Natural killer cell (primary cell): ENCODE data around the gene EID2. TPM values are rescaled to one million over a fixed set of nuclear protein-coding genes. Genes with fewer than 3 reads are reported as not detected.
A peak's percentile ranks its signal among the peaks of the same experiment; 100 is the strongest.

Source experiments
- ATAC-seq, 3 donors: fragments of 150-1000 bp in 2 of 3; fragments of 200-7000 bp in 1 of 3; cut with Tn5 transposase; 1 replicate in 1 of 3; 2 replicates in 2 of 3; pipeline ENCODE4 v1.10.0; 2021; ENCODE audit warnings: mild to moderate bottlenecking in 2 of 3, moderate library complexity in 2 of 3
- DNase-seq, 2 donors: peaks; one replicate each; pipeline versions ENCODE4 v3.0.0 to v3.0.0-alpha.2; 2013 to 2021; ENCODE audit warnings: mixed read lengths in 1 of 2
- H3K27ac ChIP-seq: one replicate; pipeline ENCODE4 v1.5.1; 2013; ENCODE audit warnings: mild to moderate bottlenecking, low read length
- H3K27me3 ChIP-seq: one replicate; pipeline ENCODE4 v1.6.1; 2013; ENCODE audit warnings: low read length; ENCODE audit not compliant: control insufficient read depth, insufficient read depth
- H3K36me3 ChIP-seq: one replicate; pipeline ENCODE4 v1.6.1; 2013; ENCODE audit warnings: low read length; ENCODE audit not compliant: control insufficient read depth, insufficient read depth
- H3K4me1 ChIP-seq: one replicate; pipeline ENCODE4 v1.6.1; 2013; ENCODE audit warnings: low read length; ENCODE audit not compliant: control insufficient read depth, insufficient read depth
- H3K4me3 ChIP-seq: one replicate; pipeline ENCODE4 v1.5.1; 2013; ENCODE audit warnings: low read length
- H3K9me3 ChIP-seq: one replicate; pipeline ENCODE4 v1.6.1; 2013; ENCODE audit warnings: low read length; ENCODE audit not compliant: control insufficient read depth, insufficient read depth
- H3K27ac Mint-ChIP-seq, 2 donors: one replicate each; pipeline ENCODE4 v1.8.0; 2022; ENCODE audit warnings: mild to moderate bottlenecking in 2 of 2, mixed read lengths in 2 of 2, moderate library complexity in 1 of 2
- H3K27me3 Mint-ChIP-seq, 2 donors: one replicate each; pipeline ENCODE4 v1.8.0; 2022; ENCODE audit warnings: low read depth in 2 of 2, mixed read lengths in 2 of 2
- H3K36me3 Mint-ChIP-seq: one replicate; pipeline ENCODE4 v1.8.0; 2022; ENCODE audit warnings: mixed read lengths
- H3K4me1 Mint-ChIP-seq, 2 donors: one replicate each; pipeline ENCODE4 v1.8.0; 2022; ENCODE audit warnings: mixed read lengths in 2 of 2
- H3K4me3 Mint-ChIP-seq: one replicate; pipeline ENCODE4 v1.8.0; 2022; ENCODE audit warnings: mild to moderate bottlenecking, moderate library complexity, mixed read lengths
- H3K9me3 Mint-ChIP-seq, 2 donors: one replicate each; pipeline ENCODE4 v1.8.0; 2022; ENCODE audit warnings: mixed read lengths in 2 of 2
- WGBS: methylation state at CpG from one replicate; pipeline ENCODE4 v1.1.7; 2013; ENCODE audit warnings: missing lambda C conversion rate; ENCODE audit not compliant: insufficient coverage; 5-methylcytosine and 5-hydroxymethylcytosine counted together
- intact Hi-C: fragments of 100-400 bp; cut with micrococcal nuclease; formaldehyde crosslinking; loops from one replicate; pipeline ENCODE4 v1.14.2; 2022
- total RNA-seq, 4 donors: library from RNA; stranded (reverse); fragments of 120-200 nt in 1 of 4; gene quantifications; one replicate each; pipeline versions ENCODE4 v1.2.3 to v1.2.4, GENCODE V29; 2013 to 2022
- TF ChIP-seq, protein P1 (sequence below): fragments of 200-600 bp; IDR thresholded peaks from one replicate; pipeline ENCODE4 v1.8.0; 2022; ENCODE audit warnings: antibody characterized with exemption

The EID2 gene
- total RNA-seq, 3 donors from 2014 or later (not counting 1 experiment from before 2014, with no cell fraction given), result 11.9 to 19.9 (median 15.6) TPM

DNA sequence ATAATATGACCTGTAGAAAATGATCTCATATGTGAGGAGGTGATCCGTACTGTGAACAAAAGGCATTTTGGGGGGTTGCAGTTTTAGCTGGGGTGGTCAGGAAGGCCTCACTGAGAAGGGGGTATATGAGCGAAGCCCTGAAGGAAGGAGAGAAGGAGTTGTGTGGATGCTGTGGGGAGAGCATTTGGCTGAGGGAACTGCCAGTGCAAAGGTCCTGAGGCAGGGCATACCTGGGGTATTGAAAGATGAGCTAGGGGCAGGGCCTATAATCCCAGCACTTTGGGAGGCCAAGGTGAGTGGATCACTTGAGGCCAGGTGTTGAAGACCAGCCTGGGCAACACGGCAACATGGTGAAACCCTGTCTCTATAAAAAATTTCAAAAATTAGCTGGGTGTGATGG, 22.5 kb downstream of the EID2 start:
- ATAC-seq (no peak), DNase-seq (no peak)
- Mint-ChIP-seq H3K27me3 (peaks cover 34 to 36% of the 10 kb centered on the region in 2 donors), H3K4me3 (no peak overlapping the region), H3K36me3 (no peaks in the 10 kb centered on the region), H3K27ac (no peak overlapping the region), H3K9me3 (no peaks in the 10 kb centered on the region), H3K4me1 (peaks cover 6 to 19% of the 10 kb centered on the region in 2 donors)
- 64% methylated on average over 3 of the region's 3 CpGs for WGBS
- Histone ChIP-seq H3K4me3 (no peak overlapping the region), H3K27me3 (peaks cover 34% of the 10 kb centered on the region), H3K9me3 (no peaks in the 10 kb centered on the region), H3K27ac (no peak overlapping the region), H3K36me3 (no peaks in the 10 kb centered on the region), H3K4me1 (peaks cover 13% of the 10 kb centered on the region)
- TF ChIP-seq, protein P1, sequence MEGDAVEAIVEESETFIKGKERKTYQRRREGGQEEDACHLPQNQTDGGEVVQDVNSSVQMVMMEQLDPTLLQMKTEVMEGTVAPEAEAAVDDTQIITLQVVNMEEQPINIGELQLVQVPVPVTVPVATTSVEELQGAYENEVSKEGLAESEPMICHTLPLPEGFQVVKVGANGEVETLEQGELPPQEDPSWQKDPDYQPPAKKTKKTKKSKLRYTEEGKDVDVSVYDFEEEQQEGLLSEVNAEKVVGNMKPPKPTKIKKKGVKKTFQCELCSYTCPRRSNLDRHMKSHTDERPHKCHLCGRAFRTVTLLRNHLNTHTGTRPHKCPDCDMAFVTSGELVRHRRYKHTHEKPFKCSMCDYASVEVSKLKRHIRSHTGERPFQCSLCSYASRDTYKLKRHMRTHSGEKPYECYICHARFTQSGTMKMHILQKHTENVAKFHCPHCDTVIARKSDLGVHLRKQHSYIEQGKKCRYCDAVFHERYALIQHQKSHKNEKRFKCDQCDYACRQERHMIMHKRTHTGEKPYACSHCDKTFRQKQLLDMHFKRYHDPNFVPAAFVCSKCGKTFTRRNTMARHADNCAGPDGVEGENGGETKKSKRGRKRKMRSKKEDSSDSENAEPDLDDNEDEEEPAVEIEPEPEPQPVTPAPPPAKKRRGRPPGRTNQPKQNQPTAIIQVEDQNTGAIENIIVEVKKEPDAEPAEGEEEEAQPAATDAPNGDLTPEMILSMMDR, result no peak
- intact Hi-C loops, result no loop called here

DNA sequence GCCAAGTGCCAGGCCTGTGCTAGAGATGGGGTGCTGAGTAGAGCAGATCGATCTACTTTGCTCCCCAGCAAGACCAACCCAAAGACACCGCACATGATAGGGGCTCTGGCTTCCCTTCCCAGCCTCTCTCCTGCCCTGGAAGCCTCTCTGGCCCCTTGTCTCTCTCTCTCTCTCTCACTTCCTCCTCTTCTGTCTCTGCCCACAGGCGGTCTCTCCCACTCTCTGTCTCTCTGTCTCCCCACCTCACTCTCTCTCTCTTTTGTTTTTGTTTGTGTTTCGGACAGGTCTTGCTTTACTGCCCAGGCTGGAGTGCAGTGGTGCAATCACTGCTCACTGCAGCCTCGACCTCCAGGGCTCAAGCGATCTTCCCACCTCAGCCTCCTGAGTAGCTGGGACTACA, 23.7 kb downstream of the EID2 start:
- Histone ChIP-seq H3K27me3 (peaks cover 34% of the 10 kb centered on the region), H3K4me3 (no peak overlapping the region), H3K27ac (no peak overlapping the region), H3K4me1 (peaks cover 13% of the 10 kb centered on the region), H3K36me3 (no peaks in the 10 kb centered on the region), H3K9me3 (no peaks in the 10 kb centered on the region)
- Mint-ChIP-seq H3K4me3 (peak overlapping the region; percentile 5), H3K27ac (no peak overlapping the region), H3K9me3 (no peaks in the 10 kb centered on the region), H3K27me3 (peaks cover 34 to 40% of the 10 kb centered on the region in 2 donors), H3K36me3 (no peaks in the 10 kb centered on the region), H3K4me1 (peaks cover 6 to 19% of the 10 kb centered on the region in 2 donors)
- TF ChIP-seq, protein P1, result no peak
- intact Hi-C loops, result no loop called here
- ATAC-seq (peak in 1 of 3 donors; percentile 26), DNase-seq (no peak)
- WGBS, result 41% methylated on average over 6 of the region's 6 CpGs

DNA sequence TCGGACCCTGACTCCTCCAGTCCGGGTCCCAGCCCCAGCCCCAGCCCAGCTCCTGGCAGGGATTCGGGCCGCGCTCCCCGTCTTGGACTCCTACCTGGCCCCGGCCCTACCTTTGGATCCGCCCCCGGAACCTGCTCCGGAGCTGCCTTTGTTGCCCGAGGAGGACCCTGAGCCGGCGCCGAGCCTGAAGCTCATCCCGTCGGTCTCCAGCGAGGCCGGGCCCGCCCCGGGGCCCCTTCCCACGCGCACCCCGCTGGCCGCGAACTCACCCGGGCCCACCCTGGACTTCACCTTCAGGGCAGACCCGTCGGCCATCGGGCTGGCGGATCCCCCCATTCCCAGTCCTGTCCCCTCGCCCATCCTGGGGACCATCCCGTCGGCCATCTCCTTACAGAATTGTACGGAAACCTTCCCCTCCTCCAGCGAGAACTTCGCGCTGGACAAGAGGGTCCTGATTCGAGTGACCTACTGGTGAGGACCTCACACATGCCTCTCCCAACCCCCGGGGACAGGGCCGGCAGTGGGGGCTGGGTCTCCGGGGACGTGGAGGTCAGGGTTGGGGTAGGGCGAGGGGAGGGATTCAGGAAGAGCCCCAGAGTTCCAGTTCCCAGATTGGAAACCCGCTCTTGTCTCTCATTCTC, 24.3 kb downstream of the EID2 start:
- 7% methylated on average over 44 of the region's 44 CpGs for WGBS
- DNase-seq (peak in 1 of 2 donors; percentile 44), ATAC-seq (no peak)
- no peak overlapping the region for H3K27ac ChIP-seq
- no peaks in the 10 kb centered on the region for H3K9me3 ChIP-seq
- peaks cover 34% of the 10 kb centered on the region for H3K27me3 ChIP-seq
- peaks cover 6 to 19% of the 10 kb centered on the region in 2 donors for H3K4me1 Mint-ChIP-seq
- H3K36me3 ChIP-seq, result no peaks in the 10 kb centered on the region
- TF ChIP-seq, protein P1, result no peak
- intact Hi-C loops, result no loop called here
- no peaks in the 10 kb centered on the region for H3K36me3 Mint-ChIP-seq
- peak overlapping the region; percentile 31 for H3K4me3 Mint-ChIP-seq
- peaks cover 13% of the 10 kb centered on the region for H3K4me1 ChIP-seq
- H3K9me3 Mint-ChIP-seq, result no peaks in the 10 kb centered on the region
- no peak overlapping the region for H3K27ac Mint-ChIP-seq
- peak overlapping the region; percentile 18 for H3K4me3 ChIP-seq
- H3K27me3 Mint-ChIP-seq, result peaks cover 34 to 40% of the 10 kb centered on the region in 2 donors
